ENCODE results near the gene MAPK8IP2.
"Not testable (repeated sequence)": the region's sequence is repeated elsewhere in the genome, so short reads cannot be mapped to it uniquely, and the experiment has no call there.

MAPK8IP2 gene

DNA sequence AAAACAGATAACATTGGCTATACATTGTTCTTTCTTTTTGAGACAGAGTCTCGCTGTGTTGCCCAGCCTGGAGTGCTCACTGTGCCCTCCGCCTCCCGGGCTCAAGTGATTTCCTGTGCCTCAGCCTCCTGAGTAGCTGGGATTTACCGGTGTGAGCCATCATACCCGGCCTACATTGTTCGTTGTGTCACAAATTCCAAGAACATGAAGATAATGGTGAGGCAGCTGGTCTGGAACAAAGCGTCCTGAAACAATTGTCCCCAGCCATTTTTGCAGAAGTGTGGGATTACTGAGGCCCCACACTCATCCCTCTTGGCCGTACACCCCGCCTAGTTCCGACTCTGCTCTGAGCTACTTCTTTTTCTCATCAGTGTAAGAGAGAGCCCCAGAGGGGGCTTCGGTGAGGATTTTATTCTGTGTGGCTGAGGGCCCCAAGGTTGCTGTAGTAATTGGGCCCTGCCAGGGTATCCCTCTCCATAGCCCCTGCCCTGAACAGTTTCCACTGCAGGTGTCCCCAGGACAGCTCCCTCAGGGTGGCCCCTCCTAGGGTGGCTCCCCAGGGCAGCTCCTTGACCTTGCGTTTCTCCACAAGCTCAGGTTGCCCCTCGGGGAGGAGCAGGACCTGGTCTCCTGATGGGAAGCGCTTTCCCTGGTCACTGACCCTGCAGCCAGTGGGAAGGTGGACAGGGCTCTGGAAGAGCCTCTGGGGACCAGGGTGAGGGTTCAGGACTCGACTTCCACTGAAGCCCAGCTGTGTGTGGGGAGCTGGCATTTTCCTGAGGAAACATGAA lies 40.5 kb downstream of the MAPK8IP2 start:
- no peak for DNase-seq

DNA sequence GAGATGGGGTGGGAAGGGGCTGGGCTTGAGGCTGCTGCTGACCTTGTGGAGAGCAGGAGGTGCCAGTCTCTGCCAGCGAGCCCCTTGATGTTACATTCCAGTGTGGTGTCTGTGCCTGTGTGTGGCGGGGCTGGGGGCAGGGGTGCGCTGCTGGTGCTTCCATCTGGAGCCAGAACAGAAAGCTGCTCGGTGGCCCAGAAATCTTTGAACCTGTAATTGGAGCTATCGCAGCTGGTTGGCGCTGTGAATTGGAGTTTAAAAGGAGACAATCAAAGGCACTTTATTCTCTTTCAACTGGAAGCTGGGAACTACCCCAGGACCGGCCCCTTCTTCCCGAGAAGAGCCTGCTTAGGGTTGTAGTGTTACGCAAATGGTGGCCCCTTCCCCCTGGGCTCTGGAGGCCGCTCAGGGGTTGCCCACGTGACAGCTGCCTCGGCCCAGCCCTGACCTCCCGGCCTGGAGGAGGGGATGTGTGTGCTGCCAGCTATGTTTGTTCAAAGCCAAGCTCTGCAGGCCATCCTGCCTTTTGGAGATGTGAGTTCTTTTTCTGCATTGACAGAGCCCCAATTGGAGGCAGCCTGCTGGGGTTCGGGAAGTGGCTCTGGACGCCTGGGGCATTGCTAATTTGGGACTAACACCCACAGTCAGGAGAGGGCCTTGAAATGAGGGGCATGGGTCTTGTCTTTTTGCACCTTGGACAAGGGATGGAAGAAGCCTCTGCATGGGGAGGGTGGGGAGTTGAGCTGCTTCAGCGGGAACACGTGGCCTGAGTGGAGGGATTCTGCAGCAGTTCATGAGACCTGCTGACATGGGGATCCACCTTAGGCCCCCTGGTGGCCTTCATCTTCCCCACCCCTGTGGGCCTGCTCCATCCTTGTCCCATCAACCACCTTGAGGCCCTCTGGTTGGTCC lies 41.4 kb downstream of the MAPK8IP2 start:
- no peak for DNase-seq

DNA sequence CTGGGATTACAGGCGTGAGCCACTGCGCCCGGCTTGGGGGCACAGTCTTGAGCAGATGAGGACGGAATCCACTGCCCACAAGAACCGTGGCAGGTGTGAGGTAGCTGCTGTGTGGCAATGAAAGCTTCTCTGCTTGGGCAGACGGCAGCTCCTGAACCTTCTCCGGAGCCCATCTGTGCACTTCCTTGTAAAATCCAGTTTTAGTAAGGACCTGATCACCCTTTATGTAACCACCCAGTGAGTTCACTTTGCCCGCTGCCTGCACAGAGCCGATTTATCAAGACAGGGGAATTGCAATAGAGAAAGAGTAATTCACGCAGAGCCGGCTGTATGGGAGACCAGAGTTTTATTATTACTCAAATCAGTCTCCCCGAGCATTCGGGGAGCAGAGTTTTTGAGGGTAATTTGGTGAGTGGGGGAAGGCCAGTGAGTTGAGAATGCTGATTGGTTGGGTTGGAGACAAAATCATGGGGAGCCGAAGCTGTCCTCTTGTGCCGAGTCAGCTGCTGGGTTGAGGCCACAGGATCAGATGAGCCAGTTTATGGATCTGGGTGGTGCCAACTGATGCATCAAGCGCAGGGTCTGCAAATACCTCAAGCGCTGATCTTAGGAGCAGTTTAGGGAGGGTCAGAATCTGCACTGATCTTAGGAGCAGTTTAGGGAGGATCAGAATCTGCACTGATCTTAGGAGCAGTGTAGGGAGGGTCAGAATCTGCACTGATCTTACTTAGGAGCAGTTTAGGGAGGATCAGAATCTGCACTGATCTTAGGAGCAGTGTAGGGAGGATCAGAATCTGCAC lies 42.6 kb downstream of the MAPK8IP2 start:
- not testable (repeated sequence) for DNase-seq

DNA sequence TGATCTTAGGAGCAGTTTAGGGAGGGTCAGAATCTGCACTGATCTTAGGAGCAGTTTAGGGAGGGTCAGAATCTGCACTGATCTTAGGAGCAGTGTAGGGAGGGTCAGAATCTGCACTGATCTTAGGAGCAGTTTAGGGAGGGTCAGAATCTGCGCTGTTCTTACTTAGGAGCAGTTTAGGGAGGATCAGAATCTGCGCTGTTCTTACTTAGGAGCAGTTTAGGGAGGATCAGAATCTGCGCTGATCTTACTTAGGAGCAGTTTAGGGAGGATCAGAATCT lies 43.2 kb downstream of the MAPK8IP2 start:
- not testable (repeated sequence) for DNase-seq

DNA sequence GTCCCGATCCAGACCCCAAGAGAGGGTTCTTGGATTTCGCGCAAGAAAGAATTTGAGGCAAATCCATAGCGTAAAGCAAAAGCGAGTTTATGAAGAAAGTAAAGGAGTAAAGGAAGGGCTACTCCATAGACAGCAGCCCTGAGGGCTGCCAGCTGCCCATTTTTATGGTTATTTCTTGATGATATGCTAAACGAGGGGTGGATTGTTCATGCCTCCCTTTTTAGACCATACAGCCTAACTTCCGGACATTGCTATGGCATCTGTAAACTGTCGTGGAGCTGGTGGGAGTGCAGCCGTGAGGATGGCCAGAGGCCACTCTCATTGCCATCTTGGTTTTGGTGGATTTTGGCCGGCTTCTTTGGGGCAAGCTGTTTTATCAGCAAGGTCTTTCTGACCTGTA lies 52.7 kb downstream of the MAPK8IP2 start:
- DNase-seq = no peak

DNA sequence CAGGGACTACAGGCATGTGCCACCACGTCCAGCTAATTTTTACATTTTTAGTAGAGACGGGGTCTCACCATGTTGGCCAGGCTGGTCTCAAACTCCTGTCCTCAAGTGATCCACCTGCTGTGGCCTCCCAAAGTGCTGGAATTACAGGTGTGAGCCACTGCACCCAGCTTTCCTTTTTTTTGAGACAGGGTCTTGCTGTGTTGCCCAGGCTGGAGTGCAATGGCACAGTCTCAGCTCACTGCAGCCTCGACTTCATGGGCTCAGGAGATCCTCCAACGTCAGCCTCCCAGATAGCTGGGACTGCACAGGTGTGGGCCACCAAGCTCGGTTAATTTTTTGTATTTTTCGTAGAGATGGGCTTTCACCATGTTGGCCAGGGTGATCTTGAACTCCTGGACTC lies 54.1 kb downstream of the MAPK8IP2 start:
- not testable (repeated sequence) for DNase-seq

DNA sequence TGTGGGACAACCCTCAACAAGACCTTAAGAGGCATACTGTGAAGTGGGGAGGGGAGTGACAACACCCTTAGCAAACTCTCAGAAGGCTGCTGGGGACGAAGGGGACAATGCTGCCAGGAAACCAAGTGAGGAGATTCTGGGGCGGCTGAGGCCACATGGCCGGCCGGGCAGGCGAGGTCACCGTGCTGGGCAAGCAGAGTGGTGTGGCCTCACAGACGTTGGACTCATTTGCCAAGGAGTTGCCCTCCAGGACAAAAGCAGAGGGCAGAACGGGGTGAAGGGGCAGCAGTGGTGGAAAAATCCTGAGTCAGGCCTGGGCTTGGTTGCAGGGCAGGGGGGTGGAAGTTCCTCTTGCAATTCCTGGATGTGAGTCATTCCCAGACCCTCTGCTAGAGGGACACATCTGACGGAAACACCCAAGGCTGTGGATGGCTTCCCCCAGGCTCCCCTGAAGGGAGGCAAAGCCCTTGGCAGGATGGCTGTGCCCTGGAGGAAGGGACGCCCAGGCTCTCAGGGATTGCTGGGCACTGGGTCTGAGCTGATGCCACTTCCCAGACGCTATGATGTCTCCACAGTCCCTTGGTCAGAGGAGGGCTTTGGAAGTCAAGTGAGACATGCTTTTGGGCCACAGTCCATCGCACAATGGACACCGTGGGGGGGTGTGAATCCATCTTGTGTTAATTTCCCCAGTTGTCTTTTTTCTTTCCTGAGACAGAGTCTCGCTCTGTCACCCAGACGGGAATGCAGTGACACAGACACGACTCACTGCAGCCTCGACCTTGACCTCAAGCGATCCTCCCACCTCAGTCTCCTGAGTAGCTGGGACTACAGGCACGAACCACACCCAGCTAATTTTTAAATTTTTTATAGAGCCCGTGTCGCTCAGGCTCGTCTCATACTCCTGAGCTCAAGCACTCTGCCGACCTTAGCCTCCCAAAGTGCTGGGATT lies 55.8 kb downstream of the MAPK8IP2 start:
- DNase-seq = no peak

DNA sequence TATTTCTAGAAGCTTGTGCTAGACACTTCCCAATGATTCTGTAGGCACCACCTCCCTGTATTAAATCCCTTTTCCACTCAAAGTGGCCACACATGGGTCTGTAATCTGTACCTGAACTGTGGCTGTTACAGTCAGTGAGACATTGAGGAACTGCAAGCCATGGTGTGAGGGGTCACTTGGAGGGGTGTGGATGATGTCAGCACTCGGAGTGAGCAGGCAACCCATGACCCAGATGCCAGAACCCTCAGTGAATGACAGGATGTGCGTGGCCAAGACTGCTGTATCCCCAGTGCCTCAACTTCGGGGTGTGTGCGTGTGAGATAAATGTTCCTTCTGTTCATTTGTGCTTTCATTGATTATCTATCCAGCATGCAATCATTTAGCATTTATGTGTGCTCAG lies 57.3 kb downstream of the MAPK8IP2 start:
- no peak for DNase-seq

DNA sequence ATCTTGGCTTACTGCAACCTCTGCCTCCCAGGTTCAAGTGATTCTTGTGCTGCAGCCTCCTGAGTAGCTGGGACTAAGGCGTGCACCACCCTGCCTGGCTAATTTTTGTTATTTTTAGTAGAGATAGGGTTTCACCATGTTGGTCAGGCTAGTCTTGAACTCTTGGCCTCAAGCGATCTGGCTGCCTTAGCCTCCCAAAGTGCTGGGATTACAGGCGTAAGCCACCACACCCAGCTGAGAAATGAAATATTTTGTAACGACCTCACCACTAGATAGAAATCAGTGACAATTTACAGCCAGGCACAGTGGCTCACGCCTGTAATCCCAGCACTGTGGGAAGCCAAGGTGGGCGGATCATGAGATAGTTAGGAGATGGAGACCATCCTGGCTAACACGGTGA lies 59.1 kb downstream of the MAPK8IP2 start:
- not testable (repeated sequence) for DNase-seq

DNA sequence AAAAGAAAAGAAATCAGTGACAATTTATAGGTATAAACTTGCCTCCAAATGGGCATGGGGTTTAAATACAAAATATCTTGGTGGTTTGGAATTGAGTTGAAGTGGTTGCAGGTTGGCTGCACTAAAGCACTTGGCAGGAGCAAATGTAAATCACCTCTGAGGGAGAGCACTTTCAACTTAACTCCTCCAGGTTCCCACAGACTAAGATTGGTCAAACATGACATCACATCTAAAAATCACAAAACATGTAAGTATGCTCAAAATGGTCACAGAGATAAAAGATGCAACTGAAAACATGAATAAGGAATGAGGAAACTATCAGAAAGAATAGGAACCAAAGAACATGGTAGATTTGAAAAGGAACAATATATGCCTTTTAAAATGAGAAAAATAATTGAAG lies 59.7 kb downstream of the MAPK8IP2 start:
- no peak for DNase-seq

Measured in activated CD4-positive, CD25-positive, alpha-beta regulatory T cell (primary cell).